Fibroblast of lung (primary cell): ENCODE measurements around the gene TBP. TPM values are rescaled to one million over a fixed set of nuclear protein-coding genes. Genes with fewer than 3 reads are reported as not detected.
A peak's percentile ranks its signal among the peaks of the same experiment; 100 is the strongest.

ENCODE experiments used
- DNase-seq, 2 donors: peaks; one replicate each; pipeline versions ENCODE4 v3.0.0 to v3.0.0-alpha.2; 2010; ENCODE audit warnings: low read depth in 2 of 2
- H2AFZ ChIP-seq: 2 replicates; pipeline ENCODE4 v1.5.1; 2012; ENCODE audit warnings: low read length, control low read depth, inconsistent platforms
- H3K27ac ChIP-seq: 2 replicates; pipeline ENCODE4 v1.5.1; 2011; ENCODE audit warnings: low read length, control low read depth; ENCODE audit not compliant: insufficient read depth
- H3K27me3 ChIP-seq: 2 replicates; pipeline ENCODE4 v1.5.1; 2011; ENCODE audit warnings: mild to moderate bottlenecking, low read length; ENCODE audit not compliant: control insufficient read depth, insufficient read depth
- H3K36me3 ChIP-seq: 2 replicates; pipeline ENCODE4 v1.5.1; 2011; ENCODE audit warnings: low read length; ENCODE audit not compliant: control insufficient read depth, insufficient read depth
- H3K4me1 ChIP-seq: 2 replicates; pipeline ENCODE4 v1.5.1; 2011; ENCODE audit warnings: low read length; ENCODE audit not compliant: control insufficient read depth, insufficient read depth; ENCODE audit errors: extremely low read depth
- H3K4me2 ChIP-seq: 2 replicates; pipeline ENCODE4 v1.5.1; 2011; ENCODE audit warnings: low read length, control low read depth; ENCODE audit not compliant: insufficient read depth; ENCODE audit errors: extremely low read depth
- H3K4me3 ChIP-seq, 4 experiments: fragments of 200-600 bp in 1 of 4; sonication (generic) in 1 of 4; replicated peaks in 1 of 4; 2 replicates each; pipeline ENCODE4 v1.5.1; 2011 to 2016; ENCODE audit warnings: low read length in 4 of 4, low read depth in 3 of 4, mild to moderate bottlenecking in 3 of 4, control low read depth in 2 of 4, inconsistent platforms in 1 of 4, mixed read lengths in 1 of 4; ENCODE audit not compliant: insufficient read depth in 1 of 4; ENCODE audit errors: control extremely low read depth in 1 of 4
- H3K79me2 ChIP-seq: 2 replicates; pipeline ENCODE4 v1.5.1; 2012; ENCODE audit warnings: mild to moderate bottlenecking, low read length, inconsistent platforms; ENCODE audit not compliant: control insufficient read depth, insufficient read depth
- H3K9ac ChIP-seq: 2 replicates; pipeline ENCODE4 v1.5.1; 2011; ENCODE audit warnings: mild to moderate bottlenecking, low read length, control low read depth; ENCODE audit not compliant: insufficient read depth
- H3K9me3 ChIP-seq: 2 replicates; pipeline ENCODE4 v1.5.1; 2012; ENCODE audit warnings: low read depth, low read length; ENCODE audit not compliant: control insufficient read depth, insufficient read depth
- H4K20me1 ChIP-seq: 2 replicates; pipeline ENCODE4 v1.5.1; 2011; ENCODE audit warnings: low read length; ENCODE audit not compliant: control insufficient read depth, insufficient read depth; ENCODE audit errors: extremely low read depth
- EZH2 ChIP-seq: IDR thresholded peaks from 2 replicates; pipeline ENCODE4 v1.5.1; 2012; ENCODE audit warnings: low read length, control low read depth, mild to moderate bottlenecking; ENCODE audit errors: missing control alignments
- polyA plus RNA-seq, 2 donors: library from polyadenylated mRNA; depleted of rRNA in 1 of 2; stranded (reverse) in 1 of 2; unstranded in 1 of 2; fragments of >200 nt; gene quantifications; 2 replicates each; pipeline ENCODE4 v1.2.1, GENCODE V29; 2011 to 2012; ENCODE audit warnings: missing spikeins in 1 of 2
- total RNA-seq: library from RNA; depleted of rRNA; stranded (reverse); fragments of >200 nt; gene quantifications from 2 replicates; pipeline ENCODE4 v1.2.1, GENCODE V29; 2014
- TF ChIP-seq, protein P1 (sequence below), 2 donors: IDR thresholded peaks in 1 of 2; conservative IDR thresholded peaks in 1 of 2; 1 replicate in 1 of 2; 2 replicates in 1 of 2; pipeline ENCODE4 v1.5.1; 2011 to 2012; ENCODE audit warnings: low read length in 2 of 2, control low read depth in 1 of 2, inconsistent platforms in 1 of 2, low read depth in 1 of 2, mild to moderate bottlenecking in 1 of 2

TBP gene
- total and polyA plus RNA-seq, 2 donors (not counting 1 experiment from before 2014, with no cell fraction given) = 7.8 to 14.4 TPM

DNA sequence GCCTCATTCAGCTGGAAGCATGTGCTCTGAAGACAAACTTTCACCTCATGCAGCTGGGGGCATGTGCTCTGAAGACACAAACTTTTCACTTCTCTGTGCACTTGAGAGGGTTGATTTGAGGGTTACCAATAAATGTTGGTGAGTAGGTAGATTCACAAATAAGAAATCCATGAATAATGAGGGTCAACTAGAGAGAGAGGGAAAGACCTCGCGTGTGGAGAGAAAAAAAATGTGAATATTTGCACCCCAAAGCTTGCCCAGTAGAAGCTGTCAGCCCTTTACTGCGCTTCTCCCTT, 44.5 kb upstream of the TBP start:
- Histone ChIP-seq H3K9ac (no peak overlapping the region), H4K20me1 (no peaks in the 10 kb centered on the region), H3K4me3 (no peak overlapping the region), H3K4me1 (no peaks in the 10 kb centered on the region), H3K4me2 (no peak overlapping the region), H3K27me3 (no peaks in the 10 kb centered on the region), H3K79me2 (no peaks in the 10 kb centered on the region), H3K36me3 (no peaks in the 10 kb centered on the region), H3K9me3 (no peaks in the 10 kb centered on the region), H2AFZ (no peak overlapping the region), H3K27ac (no peak overlapping the region)
- peak in 1 of 2 donors; percentile 26 for DNase-seq
- TF ChIP-seq EZH2 = no peak
- TF ChIP-seq, protein P1, sequence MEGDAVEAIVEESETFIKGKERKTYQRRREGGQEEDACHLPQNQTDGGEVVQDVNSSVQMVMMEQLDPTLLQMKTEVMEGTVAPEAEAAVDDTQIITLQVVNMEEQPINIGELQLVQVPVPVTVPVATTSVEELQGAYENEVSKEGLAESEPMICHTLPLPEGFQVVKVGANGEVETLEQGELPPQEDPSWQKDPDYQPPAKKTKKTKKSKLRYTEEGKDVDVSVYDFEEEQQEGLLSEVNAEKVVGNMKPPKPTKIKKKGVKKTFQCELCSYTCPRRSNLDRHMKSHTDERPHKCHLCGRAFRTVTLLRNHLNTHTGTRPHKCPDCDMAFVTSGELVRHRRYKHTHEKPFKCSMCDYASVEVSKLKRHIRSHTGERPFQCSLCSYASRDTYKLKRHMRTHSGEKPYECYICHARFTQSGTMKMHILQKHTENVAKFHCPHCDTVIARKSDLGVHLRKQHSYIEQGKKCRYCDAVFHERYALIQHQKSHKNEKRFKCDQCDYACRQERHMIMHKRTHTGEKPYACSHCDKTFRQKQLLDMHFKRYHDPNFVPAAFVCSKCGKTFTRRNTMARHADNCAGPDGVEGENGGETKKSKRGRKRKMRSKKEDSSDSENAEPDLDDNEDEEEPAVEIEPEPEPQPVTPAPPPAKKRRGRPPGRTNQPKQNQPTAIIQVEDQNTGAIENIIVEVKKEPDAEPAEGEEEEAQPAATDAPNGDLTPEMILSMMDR (conservative IDR thresholded peaks at IDR 0.05 in 1 of 2, IDR thresholded peaks at IDR 0.05 in 1 of 2; ENCODE audit: low read depth in 1 of 2, low read length in 2 of 2) = no peak

DNA sequence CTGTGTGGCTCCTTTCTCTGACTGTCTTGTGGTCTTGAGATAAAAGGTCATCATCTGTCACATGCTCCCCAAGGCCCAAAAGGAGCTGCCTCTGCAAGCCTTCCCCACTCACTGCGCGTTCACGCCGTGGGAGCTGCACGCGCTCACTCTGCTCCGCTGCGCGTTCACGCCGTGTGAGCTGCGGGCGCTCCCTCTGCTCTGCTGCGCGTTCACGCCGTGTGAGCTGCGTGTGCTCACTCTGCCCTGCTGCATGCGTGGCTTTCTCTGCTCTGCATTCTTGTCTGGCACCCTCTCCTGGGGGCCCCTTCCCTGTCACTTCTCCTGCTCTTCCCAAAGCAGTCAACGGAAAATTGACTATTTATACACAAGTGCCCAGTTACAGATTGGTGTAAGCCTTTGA, 43.5 kb upstream of the TBP start:
- H3K4me1 ChIP-seq = no peaks in the 10 kb centered on the region
- H3K4me3 ChIP-seq = no peak overlapping the region
- H3K4me2 ChIP-seq = no peak overlapping the region
- no peaks in the 10 kb centered on the region for H3K27me3 ChIP-seq
- no peak overlapping the region for H3K27ac ChIP-seq
- no peaks in the 10 kb centered on the region for H3K9me3 ChIP-seq
- no peak overlapping the region for H3K9ac ChIP-seq
- H3K36me3 ChIP-seq = no peaks in the 10 kb centered on the region
- H3K79me2 ChIP-seq = no peaks in the 10 kb centered on the region
- H2AFZ ChIP-seq = no peak overlapping the region
- TF ChIP-seq, protein P1 (conservative IDR thresholded peaks at IDR 0.05 in 1 of 2, IDR thresholded peaks at IDR 0.05 in 1 of 2; ENCODE audit: low read depth in 1 of 2, low read length in 2 of 2) = no peak
- no peak for TF ChIP-seq EZH2
- DNase-seq = no peak
- no peaks in the 10 kb centered on the region for H4K20me1 ChIP-seq

DNA sequence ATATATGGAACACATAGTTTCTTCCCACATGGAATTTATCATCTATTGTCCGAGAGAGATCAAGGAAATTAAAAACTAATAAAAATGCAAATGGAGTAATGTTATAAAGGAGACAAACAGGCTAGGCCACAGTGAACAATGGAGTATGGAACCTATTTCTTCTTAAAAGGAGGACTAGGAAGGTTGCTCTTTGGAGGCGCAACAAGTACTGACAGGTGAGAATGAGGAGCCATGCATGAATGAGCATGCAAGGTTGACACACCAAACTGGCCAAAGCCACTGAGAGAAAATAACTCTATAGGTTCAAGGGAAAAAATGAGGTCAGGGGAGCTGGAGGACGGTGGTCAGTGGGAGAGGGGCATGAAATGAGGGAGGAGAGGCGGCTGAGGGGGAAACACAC, 41.9 kb upstream of the TBP start:
- H3K4me1 ChIP-seq = no peaks in the 10 kb centered on the region
- H3K9ac ChIP-seq = no peak overlapping the region

More for the DNA sequence above, 41.9 kb upstream of the TBP start:
- Histone ChIP-seq H3K27ac (no peak overlapping the region), H3K79me2 (no peaks in the 10 kb centered on the region), H4K20me1 (no peaks in the 10 kb centered on the region), H3K4me3 (no peak overlapping the region), H2AFZ (no peak overlapping the region), H3K4me2 (no peak overlapping the region), H3K9me3 (no peaks in the 10 kb centered on the region), H3K36me3 (no peaks in the 10 kb centered on the region), H3K27me3 (no peaks in the 10 kb centered on the region)
- no peak for DNase-seq
- TF ChIP-seq, protein P1 (conservative IDR thresholded peaks at IDR 0.05 in 1 of 2, IDR thresholded peaks at IDR 0.05 in 1 of 2; ENCODE audit: low read depth in 1 of 2, low read length in 2 of 2) = no peak
- TF ChIP-seq EZH2 = no peak
